ENCODE results near the gene ROBO2. TPM values are rescaled to one million over a fixed set of nuclear protein-coding genes. Genes with fewer than 3 reads are reported as not detected.

Gene ROBO2
- total RNA-seq, 6 donors from 2014 or later: 12.0 to 29.1 (median 14.0) TPM

DNA sequence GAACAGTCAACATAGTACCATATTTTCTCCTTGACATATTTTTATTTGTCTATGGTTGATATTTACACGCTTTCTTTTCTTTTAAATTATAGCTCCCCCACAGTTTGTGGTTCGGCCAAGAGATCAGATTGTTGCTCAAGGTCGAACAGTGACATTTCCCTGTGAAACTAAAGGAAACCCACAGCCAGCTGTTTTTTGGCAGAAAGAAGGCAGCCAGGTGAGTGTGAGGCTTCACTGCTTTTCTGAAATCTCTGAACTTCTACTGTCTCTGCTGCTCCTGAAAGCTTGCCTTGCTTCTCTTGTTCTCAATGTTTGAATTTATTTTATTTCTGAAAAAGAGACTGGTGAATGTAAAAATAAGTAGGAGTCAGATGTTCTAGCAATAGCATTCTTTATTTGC, 506.3 kb downstream of the ROBO2 start:
- ATAC-seq (ENCODE audit: low FRiP score in 2 of 2): no peak
- 67 to 73% methylated on average over 3 of the region's 3 CpGs for WGBS, 2 donors
- no peak overlapping the region for H3K4me3 ChIP-seq
- no peak for DNase-seq
- no peaks in the 10 kb centered on the region for H3K9me3 ChIP-seq
- H3K4me1 ChIP-seq: no peaks in the 10 kb centered on the region
- TF ChIP-seq, protein P1, sequence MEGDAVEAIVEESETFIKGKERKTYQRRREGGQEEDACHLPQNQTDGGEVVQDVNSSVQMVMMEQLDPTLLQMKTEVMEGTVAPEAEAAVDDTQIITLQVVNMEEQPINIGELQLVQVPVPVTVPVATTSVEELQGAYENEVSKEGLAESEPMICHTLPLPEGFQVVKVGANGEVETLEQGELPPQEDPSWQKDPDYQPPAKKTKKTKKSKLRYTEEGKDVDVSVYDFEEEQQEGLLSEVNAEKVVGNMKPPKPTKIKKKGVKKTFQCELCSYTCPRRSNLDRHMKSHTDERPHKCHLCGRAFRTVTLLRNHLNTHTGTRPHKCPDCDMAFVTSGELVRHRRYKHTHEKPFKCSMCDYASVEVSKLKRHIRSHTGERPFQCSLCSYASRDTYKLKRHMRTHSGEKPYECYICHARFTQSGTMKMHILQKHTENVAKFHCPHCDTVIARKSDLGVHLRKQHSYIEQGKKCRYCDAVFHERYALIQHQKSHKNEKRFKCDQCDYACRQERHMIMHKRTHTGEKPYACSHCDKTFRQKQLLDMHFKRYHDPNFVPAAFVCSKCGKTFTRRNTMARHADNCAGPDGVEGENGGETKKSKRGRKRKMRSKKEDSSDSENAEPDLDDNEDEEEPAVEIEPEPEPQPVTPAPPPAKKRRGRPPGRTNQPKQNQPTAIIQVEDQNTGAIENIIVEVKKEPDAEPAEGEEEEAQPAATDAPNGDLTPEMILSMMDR (IDR thresholded peaks at IDR 0.05): no peak
- no peak for TF ChIP-seq POLR2AphosphoS5 (IDR thresholded peaks at IDR 0.05)
- TF ChIP-seq EP300 (IDR thresholded peaks at IDR 0.05): no peak
- TF ChIP-seq POLR2A (IDR thresholded peaks at IDR 0.05): no peak
- no peak overlapping the region for H3K27ac ChIP-seq
- no peaks in the 10 kb centered on the region for H3K36me3 ChIP-seq
- no peaks in the 10 kb centered on the region for H3K27me3 ChIP-seq

DNA sequence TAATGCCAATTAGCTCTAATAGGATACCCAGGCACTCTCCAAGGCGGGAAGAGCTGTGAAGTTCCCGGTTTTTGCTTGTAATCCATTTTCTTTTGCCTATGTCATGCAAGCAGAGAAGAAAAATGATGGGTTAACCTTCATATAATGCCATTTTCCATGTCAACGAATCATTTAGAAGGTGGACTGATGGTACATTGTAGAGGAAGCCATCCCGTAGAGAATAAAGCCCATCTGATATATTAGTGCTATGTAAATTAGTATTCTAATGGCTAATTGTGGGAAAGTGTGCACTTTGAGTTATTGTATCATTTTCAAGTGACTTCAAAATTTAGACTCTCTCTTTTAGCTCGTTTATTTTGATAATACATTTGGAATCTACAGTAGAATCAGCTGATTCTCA, 509.1 kb downstream of the ROBO2 start:
- Histone ChIP-seq H3K9me3 (no peaks in the 10 kb centered on the region), H3K4me3 (no peak overlapping the region), H3K27ac (no peak overlapping the region), H3K36me3 (no peaks in the 10 kb centered on the region), H3K27me3 (no peaks in the 10 kb centered on the region), H3K4me1 (no peaks in the 10 kb centered on the region)
- ATAC-seq (ENCODE audit: low FRiP score in 2 of 2) (no peak), DNase-seq (no peak)
- no peak for TF ChIP-seq POLR2A (IDR thresholded peaks at IDR 0.05)
- TF ChIP-seq EP300 (IDR thresholded peaks at IDR 0.05): no peak
- TF ChIP-seq, protein P1 (IDR thresholded peaks at IDR 0.05): no peak
- no peak for TF ChIP-seq POLR2AphosphoS5 (IDR thresholded peaks at IDR 0.05)
- WGBS, 2 donors: 75 to 76% methylated on average over 5 of the region's 5 CpGs

DNA sequence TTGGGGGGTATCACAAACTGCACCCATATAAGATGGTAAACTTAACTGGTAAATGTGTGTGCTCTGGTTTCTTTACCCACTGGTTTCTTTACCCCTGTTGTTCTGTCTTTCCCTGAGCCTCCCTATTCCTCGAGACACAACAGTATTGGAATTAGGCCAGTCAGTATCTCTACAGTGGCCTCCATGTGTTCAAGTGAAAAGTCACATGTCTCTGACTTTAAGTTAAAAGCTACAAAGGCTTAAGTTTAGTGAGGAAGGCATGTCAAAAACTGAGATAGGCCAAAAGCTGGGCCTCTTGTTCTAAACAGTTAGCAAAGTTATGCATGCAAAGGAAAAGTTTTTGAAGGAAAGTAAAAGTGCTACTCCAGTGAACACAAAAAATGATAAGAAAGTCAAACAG, 513.3 kb downstream of the ROBO2 start:
- no peak for DNase-seq
- 86 to 88% methylated on average over 1 of the region's 1 CpG for whole genome bisulfite sequencing, 2 donors
- no peaks in the 10 kb centered on the region for H3K9me3 ChIP-seq
- ATAC-seq (ENCODE audit: low FRiP score in 2 of 2): no peak
- TF ChIP-seq POLR2A (IDR thresholded peaks at IDR 0.05) (no peak), EP300 (IDR thresholded peaks at IDR 0.05) (no peak), POLR2AphosphoS5 (IDR thresholded peaks at IDR 0.05) (no peak)
- TF ChIP-seq, protein P1 (IDR thresholded peaks at IDR 0.05): no peak
- no peak overlapping the region for H3K27ac ChIP-seq
- H3K27me3 ChIP-seq: no peaks in the 10 kb centered on the region
- no peaks in the 10 kb centered on the region for H3K4me1 ChIP-seq
- H3K4me3 ChIP-seq: no peak overlapping the region
- H3K36me3 ChIP-seq: no peaks in the 10 kb centered on the region

DNA sequence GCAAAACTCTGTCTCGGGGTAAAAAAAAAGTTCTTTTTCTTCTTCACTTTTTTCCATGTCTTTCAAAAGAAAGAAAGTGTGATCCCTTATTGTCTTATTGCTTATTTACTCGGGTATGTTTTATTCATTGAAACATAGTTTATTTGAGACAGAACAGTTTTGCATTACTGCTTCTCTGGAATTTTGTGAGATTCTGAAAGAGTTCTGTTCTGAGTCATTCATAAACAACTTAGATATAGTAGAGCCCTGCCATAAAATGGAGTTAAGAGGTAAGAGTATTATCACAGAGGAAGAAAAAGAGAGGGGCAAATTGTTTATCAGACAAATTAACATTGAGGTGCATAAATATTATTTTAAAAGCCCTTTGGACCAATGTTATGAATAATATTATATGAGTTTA, 522.2 kb downstream of the ROBO2 start:
- DNase-seq (no peak), ATAC-seq (ENCODE audit: low FRiP score in 2 of 2) (no peak)
- no peaks in the 10 kb centered on the region for H3K4me1 ChIP-seq
- no peaks in the 10 kb centered on the region for H3K9me3 ChIP-seq
- H3K4me3 ChIP-seq: no peak overlapping the region
- 81 to 85% methylated on average over 2 of the region's 2 CpGs for WGBS, 2 donors
- no peak overlapping the region for H3K27ac ChIP-seq
- H3K36me3 ChIP-seq: no peaks in the 10 kb centered on the region
- TF ChIP-seq POLR2A (IDR thresholded peaks at IDR 0.05): no peak
- no peak for TF ChIP-seq EP300 (IDR thresholded peaks at IDR 0.05)
- TF ChIP-seq, protein P1 (IDR thresholded peaks at IDR 0.05): no peak
- no peak for TF ChIP-seq POLR2AphosphoS5 (IDR thresholded peaks at IDR 0.05)
- H3K27me3 ChIP-seq: no peaks in the 10 kb centered on the region

DNA sequence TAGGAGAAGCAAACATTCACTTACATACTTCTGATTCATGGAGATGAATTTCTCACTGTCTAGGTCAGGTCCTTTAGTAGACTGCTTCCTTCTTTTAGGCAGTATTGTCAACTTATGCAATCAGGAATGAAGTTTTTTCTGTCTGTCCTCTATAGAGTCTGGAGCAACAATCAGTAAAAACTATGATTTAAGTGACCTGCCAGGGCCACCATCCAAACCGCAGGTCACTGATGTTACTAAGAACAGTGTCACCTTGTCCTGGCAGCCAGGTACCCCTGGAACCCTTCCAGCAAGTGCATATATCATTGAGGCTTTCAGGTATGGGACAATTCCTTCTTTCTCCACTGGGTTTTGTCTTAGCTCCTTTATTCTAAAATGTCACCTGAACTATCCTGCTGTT, 523.1 kb downstream of the ROBO2 start:
- no peaks in the 10 kb centered on the region for H3K4me1 ChIP-seq
- no peak overlapping the region for H3K4me3 ChIP-seq
- ATAC-seq (ENCODE audit: low FRiP score in 2 of 2) (no peak), DNase-seq (no peak)
- no peaks in the 10 kb centered on the region for H3K27me3 ChIP-seq
- H3K36me3 ChIP-seq: no peaks in the 10 kb centered on the region
- TF ChIP-seq POLR2AphosphoS5 (IDR thresholded peaks at IDR 0.05) (no peak), EP300 (IDR thresholded peaks at IDR 0.05) (no peak), POLR2A (IDR thresholded peaks at IDR 0.05) (no peak)
- TF ChIP-seq, protein P1 (IDR thresholded peaks at IDR 0.05): no peak
- WGBS, 2 donors: 64 to 75% methylated on average over 1 of the region's 1 CpG
- no peaks in the 10 kb centered on the region for H3K9me3 ChIP-seq
- no peak overlapping the region for H3K27ac ChIP-seq
